HG02588 (cell line): ENCODE results near the gene IKZF4.
"Not testable (repeated sequence)": the region's sequence is repeated elsewhere in the genome, so short reads cannot be mapped to it uniquely, and the experiment has no call there.

Source experiments
- ATAC-seq: cut with Tn5 transposase; IDR thresholded peaks from one replicate; pipeline ENCODE4 v1.9.1; 2021; ENCODE audit warnings: mild to moderate bottlenecking, moderate library complexity; ENCODE audit not compliant: unreplicated experiment

Gene IKZF4

DNA sequence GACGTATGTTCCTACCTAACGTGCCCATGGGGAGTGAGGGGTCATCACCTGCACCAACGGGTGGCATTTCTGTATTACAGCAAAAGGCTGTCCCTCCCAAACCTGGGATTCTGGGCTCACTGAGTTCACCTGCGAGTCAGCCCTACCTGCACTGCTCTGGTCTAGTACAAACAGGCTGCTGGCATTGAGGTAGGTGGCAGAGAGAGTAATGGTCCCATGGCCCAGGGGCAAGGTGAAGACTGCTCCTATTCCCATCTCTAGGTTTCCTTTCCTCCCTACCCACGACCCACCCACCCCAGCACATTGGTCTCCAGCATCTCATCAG lies 23.3 kb upstream of the IKZF4 start:
- no peak for ATAC-seq

GRCh38 chr12:55999522-55999921 lies 21.3 kb upstream of the IKZF4 start:
- not testable (repeated sequence) for ATAC-seq

GRCh38 chr12:55999999-56000540 lies 20.8 kb upstream of the IKZF4 start:
- not testable (repeated sequence) for ATAC-seq

DNA sequence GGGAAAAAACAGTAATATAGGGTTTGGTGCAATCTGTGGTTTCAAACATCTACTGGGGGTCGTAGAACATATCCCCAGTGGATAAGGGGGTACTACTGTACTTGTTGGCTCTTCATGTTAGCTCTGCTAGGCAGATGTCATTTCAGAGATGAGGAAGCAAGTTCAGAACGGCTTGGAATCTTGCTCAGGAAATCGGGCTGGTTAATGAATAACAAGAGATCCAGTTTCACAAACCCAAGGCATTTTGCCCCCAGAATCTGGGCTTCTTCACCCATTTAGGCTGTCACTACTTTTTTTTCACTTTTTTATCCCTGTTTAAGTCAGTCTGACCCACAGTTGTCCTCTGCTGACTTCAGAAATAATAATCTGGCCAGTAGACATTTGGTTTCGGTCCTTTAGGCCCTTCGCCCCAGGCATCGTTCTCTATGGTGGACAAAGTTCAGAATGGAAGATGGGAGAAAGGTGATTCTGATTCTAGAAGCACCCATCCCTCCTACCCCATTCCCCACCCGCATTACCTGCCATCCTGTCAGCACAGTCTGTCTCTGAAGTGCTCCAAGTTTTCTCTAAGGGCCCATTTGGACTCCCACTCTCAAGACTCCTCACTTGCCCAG lies 19.2 kb upstream of the IKZF4 start:
- ATAC-seq = no peak

DNA sequence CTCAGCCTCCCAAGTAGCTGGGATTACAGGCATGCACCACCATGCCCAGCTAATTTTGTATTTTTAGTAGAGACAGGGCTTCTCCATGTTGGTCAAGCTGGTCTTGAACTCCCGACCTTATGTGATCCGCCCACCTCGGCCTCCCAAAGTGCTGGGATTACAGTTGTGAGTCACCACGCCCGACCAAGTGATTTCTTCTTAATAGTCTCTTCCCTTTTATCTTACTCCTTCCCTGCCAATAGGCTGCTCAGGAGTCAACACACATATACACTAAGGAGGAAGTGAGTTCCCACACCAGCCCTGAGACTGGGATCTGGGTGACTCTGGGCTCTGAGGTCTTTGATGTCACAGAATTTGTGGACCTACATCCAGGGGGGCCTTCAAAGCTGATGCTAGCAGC lies 17.5 kb upstream of the IKZF4 start:
- not testable (repeated sequence) for ATAC-seq

DNA sequence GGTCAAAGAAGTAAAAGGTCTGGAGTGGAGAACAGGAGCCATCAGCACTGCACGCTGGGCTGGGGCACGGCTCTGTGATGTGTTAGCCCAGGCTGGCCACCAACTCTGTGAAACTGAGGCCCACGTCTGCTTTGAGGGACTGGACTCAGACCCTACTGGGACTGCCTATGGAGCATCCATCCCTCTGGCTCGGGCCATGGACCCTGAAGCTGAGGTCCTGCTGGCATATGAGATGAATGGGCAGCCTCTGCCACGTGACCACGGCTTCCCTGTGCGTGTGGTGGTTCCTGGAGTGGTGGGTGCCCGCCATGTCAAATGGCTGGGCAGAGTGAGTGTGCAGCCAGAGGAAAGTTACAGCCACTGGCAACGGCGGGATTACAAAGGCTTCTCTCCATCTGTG lies 16.6 kb upstream of the IKZF4 start:
- ATAC-seq = no peak

GRCh38 chr12:56007564-56008559 lies 13.0 kb upstream of the IKZF4 start:
- peak; percentile 33 for ATAC-seq

DNA sequence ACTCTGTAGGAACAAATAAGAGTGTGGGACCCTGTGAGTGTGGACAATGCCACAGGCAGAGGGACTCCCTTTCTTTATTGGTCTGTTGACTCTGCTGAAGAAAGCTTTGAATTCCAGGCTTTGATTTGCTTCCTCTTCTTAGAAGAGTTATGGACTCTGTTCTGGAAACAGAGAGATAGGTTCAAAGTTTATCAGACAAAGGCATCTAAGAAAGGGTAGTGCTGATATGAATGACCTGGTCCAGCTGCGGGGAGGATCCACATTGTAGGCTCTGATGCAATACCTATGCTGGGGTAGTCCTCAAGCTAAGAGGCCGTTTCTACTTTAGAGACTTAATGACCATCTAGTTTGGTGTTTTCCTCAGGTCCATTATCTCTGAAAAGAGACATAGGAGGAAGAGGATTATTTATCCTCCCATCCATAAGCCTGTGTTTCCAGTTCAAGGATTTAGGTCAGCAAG lies 10.7 kb upstream of the IKZF4 start:
- no peak for ATAC-seq

DNA sequence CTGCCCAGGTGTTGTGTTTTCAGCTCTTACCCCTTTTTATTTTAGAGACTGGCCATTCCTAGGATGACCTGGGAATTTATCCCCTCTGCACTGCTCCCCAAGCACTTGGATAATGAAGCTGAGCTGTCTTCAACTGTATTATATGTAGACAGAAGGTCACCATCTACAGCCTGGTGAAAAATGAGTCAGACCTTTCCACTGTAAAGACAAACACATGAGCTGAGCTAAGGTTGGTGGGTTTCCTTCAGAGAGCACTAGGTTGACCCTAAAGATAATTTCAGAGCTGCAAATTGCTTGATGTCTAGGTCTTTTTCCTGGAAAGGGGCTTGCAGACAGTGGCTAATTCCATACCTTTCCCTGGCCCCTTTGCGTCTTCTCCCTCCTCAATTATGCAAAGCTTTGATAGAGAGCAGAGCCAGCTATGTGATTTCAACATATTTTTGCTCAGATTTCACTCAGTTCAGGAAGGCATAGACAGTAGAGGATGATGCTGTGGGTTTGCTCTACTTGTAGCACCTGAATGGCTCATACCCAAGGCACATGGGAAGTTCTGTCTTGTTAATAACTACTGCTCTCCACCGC lies 9.2 kb upstream of the IKZF4 start:
- no peak for ATAC-seq

DNA sequence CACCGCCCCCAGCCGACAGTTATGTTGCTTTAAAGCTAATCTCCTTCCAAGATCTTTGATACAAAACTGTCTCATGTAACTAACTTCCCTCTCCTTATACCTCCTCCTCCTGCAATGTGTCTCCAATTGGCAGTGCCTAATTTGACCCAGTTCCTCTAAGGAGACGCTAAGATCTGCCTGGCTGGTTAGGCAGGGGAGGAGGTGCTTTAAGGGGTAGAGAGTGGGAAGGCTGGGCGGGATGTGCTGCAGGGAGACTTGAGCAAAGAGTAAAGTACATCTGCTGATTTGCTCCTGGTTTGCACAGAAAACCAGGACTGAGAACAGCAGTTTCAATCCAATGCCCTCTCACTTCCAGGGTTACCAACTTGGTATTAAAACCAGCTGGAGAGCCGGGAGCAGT lies 7.4 kb upstream of the IKZF4 start:
- ATAC-seq = no peak

DNA sequence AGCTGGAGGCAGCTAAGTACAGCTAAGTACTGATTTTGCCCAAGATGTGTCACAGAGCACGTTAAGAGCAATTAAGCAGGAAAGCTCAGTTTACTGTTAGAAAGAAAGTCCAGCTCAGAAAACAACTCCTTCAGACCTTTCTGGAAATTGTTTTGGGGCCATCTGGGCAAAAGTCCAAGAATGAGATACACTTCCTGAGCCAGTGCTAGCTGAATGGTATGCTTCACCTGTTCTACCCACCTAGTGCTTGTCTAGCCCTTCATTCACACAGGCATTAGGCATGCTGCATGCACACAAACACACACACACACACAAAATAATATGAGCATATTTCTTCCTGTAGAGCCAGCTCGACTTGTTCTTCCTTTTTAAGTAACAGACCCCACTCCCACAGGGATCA lies 6.6 kb upstream of the IKZF4 start:
- ATAC-seq = no peak

- ATAC-seq = no peak
Observed at GRCh38 chr12:56017181-56017580, 3.7 kb upstream of the IKZF4 start.

DNA sequence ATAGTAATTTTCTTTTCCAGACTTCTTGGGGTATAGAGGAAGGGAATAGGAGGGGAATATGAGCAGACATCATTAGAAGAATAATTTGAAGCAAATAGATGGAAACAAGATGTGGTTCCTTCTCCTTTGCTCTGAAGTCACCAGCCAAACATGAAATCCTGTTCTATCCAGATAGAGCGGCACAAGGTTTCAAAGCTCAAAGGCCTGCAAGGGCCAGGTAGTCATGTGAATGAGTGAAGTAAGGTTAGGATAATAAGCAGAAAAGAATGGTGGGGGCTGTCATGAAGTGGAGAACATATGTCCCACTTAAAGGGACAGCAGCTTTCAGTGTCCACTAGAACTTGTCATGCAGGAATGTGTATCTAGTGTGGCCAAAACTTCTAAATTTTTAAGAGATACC lies 2.5 kb upstream of the IKZF4 start:
- ATAC-seq = no peak

DNA sequence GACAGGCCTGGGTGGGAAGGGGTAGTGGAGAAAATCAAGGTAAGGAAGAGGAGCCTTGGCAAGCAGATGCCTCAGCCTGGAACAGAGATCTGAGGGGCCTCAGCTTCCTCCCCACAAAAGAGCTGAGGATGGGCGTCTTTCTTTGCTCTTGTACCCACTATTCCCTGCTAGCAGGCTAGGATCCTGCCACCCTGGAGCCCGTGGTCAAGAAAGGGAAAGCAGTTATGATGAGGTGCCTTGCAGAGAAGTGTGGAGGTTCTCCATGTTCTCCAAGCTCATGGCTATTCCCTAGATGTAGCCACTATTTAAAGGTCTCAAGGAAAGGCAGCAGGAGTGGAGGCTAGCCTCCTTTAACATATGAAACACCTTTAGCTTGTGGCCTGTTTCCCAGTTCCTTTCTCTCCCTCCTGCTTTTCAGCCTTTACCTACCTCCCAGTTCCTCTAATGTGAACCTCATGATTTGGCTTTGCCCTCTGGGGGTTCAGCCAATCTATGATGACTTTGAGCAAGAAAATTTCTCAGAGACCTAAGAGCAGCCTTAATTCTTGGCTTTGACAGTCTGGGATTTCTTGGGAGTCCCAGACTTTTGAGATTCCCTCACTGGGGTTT lies 1.1 kb downstream of the IKZF4 start:
- ATAC-seq = no peak

DNA sequence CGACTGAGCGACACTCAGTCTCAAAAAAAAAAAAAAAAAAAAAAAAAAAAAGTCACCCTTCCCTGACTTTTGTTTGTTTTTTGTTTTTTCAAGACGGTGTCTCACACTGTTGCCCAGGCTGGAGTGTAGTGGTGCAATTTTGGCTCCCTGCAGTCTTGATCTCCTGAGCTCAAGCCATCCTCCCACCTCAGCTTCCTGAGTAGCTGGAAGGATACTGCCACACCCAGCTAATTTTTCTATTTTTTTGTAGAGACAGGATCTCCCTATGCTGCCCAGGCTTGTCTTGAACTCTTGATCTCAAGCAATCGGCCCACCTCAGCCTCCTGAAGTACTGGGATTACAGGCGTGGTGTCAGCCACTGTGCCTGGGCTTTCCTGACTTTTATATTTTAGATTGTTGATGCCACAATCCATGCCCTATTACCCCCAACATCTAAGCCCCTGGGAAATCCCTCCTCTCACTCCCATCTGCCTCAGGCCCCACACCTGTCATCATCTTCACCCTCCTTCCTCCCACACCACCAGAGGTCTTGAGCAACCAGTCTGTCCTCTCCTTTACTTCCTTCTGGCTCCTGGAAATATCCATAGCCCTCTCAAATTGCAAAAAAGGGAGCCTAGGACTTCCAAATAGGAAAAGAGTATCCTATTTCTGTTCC lies 7.8 kb downstream of the IKZF4 start:
- no peak for ATAC-seq

GRCh38 chr12:56029166-56029519 lies 8.3 kb downstream of the IKZF4 start:
- no peak for ATAC-seq

DNA sequence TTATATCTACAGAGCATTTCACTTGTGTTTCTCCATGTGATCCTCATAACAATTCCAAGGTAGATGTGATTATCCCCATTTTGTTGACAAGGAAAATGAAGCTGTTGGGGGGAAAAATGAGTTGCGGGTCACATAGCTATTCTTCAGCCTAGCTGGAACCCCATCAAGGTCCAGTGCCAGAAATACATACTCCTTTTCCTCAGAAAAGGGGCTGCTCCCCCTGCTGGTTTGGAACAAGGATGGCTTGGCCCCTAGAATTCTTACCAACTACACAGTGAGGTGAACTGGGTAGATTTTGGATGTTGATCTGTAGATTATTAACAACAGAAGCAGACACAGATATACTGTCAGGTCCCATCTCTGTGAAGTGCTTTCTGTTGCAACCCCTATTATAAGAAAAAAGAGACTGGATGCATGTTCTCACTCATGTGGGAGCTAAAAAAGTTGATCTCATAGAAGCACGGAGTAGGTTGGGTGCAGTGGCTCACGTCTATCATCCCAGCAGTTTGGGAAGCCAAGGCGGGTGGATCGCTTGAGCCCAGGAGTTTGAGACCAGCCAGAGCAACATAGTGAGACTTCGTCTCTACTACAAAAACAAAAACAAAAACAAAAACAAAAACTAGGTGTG lies 8.9 kb downstream of the IKZF4 start:
- ATAC-seq = no peak

GRCh38 chr12:56031987-56032386 lies 11.1 kb downstream of the IKZF4 start:
- no peak for ATAC-seq

DNA sequence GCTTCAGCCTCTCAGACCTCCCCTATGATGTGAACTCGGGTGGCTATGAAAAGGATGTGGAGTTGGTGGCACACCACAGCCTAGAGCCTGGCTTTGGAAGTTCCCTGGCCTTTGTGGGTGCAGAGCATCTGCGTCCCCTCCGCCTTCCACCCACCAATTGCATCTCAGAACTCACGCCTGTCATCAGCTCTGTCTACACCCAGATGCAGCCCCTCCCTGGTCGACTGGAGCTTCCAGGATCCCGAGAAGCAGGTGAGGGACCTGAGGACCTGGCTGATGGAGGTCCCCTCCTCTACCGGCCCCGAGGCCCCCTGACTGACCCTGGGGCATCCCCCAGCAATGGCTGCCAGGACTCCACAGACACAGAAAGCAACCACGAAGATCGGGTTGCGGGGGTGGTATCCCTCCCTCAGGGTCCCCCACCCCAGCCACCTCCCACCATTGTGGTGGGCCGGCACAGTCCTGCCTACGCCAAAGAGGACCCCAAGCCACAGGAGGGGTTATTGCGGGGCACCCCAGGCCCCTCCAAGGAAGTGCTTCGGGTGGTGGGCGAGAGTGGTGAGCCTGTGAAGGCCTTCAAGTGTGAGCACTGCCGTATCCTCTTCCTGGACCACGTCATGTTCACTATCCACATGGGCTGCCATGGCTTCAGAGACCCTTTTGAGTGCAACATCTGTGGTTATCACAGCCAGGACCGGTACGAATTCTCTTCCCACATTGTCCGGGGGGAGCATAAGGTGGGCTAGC lies 13.9 kb downstream of the IKZF4 start:
- ATAC-seq = no peak

DNA sequence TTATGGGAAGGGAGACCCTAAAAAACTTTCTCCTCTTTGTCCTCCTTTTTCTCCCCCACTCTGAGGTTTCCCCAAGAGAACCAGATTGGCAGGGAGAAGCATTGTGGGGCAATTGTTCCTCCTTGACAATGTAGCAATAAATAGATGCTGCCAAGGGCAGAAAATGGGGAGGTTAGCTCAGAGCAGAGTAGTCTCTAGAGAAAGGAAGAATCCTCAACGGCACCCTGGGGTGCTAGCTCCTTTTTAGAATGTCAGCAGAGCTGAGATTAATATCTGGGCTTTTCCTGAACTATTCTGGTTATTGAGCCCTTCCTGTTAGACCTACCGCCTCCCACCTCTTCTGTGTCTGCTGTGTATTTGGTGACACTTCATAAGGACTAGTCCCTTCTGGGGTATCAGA lies 16.3 kb downstream of the IKZF4 start:
- no peak for ATAC-seq
